Fibroblast of pulmonary artery (primary cell): Measurements from ENCODE around the gene ZNF417.
"Not testable (repeated sequence)": the region's sequence is repeated elsewhere in the genome, so short reads cannot be mapped to it uniquely, and the experiment has no call there.

ENCODE experiments used
- DNase-seq: peaks from one replicate; pipeline ENCODE4 v3.0.0-alpha.2; 2010; ENCODE audit warnings: low read depth
- H3K4me3 ChIP-seq: replicated peaks from 2 replicates; pipeline ENCODE4 v1.5.1; 2011; ENCODE audit warnings: low read depth, mild to moderate bottlenecking, control low read depth, low read length, moderate library complexity
- TF ChIP-seq, protein P1 (sequence below): IDR thresholded peaks from 2 replicates; pipeline ENCODE4 v1.5.1; 2011; ENCODE audit warnings: mild to moderate bottlenecking, control low read depth, low read length, inconsistent platforms; ENCODE audit errors: missing control alignments

ZNF417 gene

DNA sequence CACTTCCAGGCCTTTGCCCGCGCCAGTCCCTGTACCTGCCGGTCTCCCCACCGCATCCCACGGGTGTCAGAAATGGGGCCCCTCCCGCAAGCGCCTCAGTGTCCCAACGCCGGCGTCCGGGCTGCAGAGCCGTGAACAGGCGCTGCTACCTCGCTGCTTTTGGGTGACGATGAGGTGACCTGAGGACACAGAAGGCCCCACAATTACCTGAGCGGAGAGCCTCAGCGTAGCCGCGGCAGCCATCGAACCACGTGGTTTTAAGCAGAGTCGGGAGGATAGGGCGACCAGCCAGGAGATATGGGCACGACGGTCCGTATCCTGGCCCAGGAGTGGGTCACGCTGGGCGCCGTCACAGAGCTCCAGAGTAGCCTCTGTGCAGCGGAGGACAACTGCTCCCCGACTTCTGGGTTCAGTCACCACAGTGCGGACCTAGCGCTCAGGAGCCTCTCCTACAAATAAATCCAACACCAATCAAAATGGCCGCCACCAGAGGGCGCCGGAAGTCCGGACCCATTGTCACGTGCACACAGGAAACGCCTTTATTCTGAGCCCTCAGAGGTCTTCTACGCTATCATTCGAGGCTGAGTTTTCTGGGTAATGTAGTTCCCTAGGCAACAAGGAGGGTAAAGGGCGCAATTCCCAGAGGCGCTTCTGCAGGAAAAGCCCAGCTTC lies 27.7 kb downstream of the ZNF417 start, which contains the start of gene ZNF814:
Gene ZNF814 (minus strand): TSS at position 478 of the 672 bp plus-strand sequence. CDS start 235 bp downstream, at position 243.
- peak; percentile 91 for DNase-seq
- peak within 1 kb of the TSS; percentile 94 for H3K4me3 ChIP-seq
- TF ChIP-seq, protein P1, sequence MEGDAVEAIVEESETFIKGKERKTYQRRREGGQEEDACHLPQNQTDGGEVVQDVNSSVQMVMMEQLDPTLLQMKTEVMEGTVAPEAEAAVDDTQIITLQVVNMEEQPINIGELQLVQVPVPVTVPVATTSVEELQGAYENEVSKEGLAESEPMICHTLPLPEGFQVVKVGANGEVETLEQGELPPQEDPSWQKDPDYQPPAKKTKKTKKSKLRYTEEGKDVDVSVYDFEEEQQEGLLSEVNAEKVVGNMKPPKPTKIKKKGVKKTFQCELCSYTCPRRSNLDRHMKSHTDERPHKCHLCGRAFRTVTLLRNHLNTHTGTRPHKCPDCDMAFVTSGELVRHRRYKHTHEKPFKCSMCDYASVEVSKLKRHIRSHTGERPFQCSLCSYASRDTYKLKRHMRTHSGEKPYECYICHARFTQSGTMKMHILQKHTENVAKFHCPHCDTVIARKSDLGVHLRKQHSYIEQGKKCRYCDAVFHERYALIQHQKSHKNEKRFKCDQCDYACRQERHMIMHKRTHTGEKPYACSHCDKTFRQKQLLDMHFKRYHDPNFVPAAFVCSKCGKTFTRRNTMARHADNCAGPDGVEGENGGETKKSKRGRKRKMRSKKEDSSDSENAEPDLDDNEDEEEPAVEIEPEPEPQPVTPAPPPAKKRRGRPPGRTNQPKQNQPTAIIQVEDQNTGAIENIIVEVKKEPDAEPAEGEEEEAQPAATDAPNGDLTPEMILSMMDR = peak; percentile 21

DNA sequence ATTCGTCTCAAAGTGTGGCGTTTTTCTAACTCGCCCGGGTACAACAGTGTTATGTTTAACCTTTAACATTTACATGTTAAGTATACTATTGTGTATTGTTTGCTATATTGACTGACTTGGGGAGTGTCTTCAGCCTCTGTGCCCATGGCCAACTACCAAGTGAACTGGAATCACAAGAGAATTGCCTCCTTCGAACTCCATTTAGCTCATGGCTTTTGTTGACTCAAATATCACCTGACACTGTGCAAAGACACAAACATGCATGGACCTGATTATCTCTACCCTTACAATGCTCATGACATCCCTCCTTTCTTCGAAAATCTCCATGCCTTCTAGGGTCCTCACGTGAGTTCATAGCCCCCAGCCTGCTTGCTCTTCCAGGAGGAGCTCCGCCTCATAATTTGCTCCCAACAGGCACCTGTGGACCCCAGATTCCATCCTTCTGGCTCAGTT lies 28.3 kb downstream of the ZNF417 start:
- TF ChIP-seq, protein P1 = no peak
- H3K4me3 ChIP-seq = peak overlapping the region; percentile 94
- no peak for DNase-seq

DNA sequence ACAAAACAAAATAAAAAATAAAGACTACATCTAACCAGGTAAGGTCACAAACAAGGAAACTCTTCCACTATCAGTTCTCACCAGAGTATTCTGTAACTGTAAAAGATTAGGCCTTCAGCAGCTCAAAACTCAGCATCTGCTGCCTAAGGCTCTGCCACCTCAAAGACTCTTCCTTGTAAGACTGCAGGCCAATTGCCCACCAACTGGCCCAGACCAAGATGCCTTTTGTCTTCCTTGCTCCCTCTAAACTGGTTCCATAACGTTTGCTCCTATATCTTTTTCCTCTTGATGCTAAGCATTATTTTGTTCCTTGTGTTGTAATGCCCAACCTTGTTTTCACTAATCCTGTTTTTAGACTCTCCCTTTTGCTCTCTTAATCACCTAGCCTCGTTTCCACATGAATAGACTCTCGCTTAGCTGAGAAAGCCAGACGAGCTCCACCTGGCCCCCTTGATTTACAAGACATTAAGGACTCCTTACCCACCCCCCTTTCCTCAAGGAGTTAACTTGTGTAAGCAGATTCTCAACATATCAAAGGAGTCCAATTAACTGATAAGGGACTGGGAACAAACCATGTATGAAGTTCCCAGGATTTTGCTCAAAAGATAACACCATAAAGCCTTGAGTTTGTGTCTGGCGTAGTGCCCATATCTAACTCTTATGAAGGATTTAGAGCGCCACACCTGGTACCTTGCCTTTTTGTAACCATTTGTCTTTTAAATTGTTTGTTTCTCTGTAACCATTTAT lies 29.0 kb downstream of the ZNF417 start:
- TF ChIP-seq, protein P1 = no peak
- H3K4me3 ChIP-seq = peak overlapping the region; percentile 94

DNA sequence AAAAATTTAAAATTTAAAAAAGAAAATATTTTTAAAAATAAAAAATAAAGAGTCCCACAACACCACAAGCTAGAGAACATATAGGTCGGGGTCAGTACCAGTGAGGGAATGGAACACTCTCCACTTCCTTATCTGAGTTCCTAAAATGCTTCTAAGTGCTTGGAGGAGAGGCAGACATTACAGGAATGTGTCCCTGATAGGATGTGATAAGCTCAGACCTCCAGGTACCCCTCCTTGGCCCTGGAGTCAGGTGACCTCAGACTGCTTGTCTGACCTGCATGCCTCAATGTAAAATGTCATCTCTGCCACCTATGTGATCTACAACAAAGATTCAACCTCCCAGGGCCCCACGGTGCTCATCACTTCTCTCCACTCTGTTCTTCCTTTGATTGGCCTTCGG lies 30.3 kb downstream of the ZNF417 start:
- DNase-seq = no peak
- TF ChIP-seq, protein P1 = no peak
- no peak overlapping the region for H3K4me3 ChIP-seq

More for the DNA sequence above, 29.0 kb downstream of the ZNF417 start:
- DNase-seq = peak; percentile 48

DNA sequence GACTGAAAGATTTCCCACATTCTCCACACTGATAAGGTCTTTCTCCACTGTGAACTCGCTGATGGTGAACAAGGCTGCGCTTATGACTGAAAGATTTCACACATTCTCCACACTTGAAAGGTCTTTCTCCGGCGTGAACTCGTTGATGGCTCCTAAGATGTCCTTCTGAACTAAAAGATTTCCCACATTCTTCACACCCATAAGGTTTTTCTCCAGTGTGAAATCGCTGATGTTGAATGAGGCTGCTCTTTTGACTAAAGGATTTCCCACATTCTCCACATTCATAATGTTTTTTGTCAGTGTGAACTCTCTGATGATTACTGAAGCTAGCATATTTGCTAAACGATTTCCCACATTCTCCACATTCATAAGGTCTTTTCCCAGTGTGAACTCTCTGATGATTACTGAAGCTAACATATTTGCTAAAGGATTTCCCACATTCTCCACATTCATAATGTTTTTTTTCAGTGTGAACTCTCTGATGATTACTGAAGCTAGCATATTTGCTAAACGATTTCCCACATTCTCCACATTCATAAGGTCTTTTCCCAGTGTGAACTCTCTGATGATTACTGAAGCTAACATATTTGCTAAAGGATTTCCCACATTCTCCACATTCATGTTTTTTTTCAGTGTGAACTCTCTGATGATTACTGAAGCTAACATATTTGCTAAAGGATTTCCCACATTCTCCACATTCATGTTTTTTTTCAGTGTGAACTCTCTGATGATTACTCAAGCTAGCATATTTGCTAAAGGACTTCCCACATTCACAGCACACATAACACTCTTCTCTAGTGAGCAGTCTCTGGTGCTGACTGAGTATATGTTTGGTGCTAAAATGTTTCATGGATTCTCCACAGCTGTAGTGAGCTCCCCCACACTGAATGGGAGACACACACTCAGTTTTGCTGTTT lies 42.3 kb downstream of the ZNF417 start:
- H3K4me3 ChIP-seq, DNase-seq: not testable (repeated sequence)

DNA sequence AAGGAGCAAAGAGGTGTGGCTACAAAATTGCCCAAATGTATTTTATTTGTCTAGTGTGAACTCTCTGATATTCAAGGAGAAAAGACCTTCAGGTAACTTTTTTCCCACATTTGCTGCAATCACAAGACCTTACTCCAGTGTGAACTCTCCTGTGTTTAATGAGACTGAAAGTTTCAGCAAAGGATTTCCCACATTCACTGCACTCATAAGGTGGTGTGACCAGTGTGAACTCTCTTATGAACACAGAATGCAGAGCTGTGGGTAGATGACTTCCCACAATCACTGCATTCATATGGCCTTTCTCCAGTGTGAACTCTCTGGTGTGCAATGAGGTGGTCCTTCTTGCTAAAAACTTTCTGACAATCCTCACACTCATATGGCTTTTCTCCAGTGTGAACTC lies 43.9 kb downstream of the ZNF417 start:
- DNase-seq = no peak
- TF ChIP-seq, protein P1 = no peak
- no peak overlapping the region for H3K4me3 ChIP-seq

DNA sequence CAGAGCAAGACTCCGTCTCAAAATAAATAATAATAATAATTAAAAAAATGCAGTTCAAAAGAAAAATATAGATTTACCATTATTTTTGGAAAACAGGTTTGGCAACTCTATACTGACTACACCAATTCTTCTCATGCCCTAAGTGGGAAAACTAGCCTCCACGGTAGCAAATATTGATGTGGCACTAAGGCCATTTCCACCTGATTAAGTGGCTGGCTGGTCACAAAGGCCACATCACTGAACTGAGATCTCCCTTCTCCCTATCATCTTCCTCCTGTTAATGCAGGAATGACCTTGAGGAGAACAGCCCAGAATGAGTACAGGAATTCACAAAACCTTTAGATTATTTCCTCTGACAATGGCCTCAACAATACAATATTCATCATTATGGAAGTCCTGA lies 46.2 kb downstream of the ZNF417 start:
- TF ChIP-seq, protein P1 = no peak
- no peak overlapping the region for H3K4me3 ChIP-seq

DNA sequence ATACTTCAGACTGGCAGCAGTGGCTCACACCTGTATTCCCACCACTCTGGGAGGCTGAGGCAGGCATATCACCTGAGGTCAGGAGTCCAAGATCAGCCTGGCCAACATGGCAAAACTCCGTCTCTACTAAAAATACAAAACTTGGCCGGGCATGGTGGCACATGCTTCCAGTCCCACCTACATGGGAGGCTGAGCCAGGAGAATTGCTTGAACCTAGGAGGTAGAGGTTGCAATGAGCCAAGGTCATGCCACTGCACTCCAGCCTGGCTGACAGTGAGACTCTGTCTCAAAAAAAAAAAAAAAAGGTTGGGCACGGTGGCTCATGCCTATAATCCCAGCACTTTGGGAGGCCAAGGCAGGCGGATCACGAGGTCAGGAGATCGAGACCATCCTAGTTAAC lies 46.7 kb downstream of the ZNF417 start:
- DNase-seq, H3K4me3 ChIP-seq: not testable (repeated sequence)

More for the DNA sequence above, 46.2 kb downstream of the ZNF417 start:
- no peak for DNase-seq
